ENCODE measurements around the gene LRRC1.

The LRRC1 gene

GRCh38 chr6:53815381-53816119 is 20.7 kb downstream of the LRRC1 start:
- no peak for DNase-seq (ENCODE audit: low read depth)

DNA sequence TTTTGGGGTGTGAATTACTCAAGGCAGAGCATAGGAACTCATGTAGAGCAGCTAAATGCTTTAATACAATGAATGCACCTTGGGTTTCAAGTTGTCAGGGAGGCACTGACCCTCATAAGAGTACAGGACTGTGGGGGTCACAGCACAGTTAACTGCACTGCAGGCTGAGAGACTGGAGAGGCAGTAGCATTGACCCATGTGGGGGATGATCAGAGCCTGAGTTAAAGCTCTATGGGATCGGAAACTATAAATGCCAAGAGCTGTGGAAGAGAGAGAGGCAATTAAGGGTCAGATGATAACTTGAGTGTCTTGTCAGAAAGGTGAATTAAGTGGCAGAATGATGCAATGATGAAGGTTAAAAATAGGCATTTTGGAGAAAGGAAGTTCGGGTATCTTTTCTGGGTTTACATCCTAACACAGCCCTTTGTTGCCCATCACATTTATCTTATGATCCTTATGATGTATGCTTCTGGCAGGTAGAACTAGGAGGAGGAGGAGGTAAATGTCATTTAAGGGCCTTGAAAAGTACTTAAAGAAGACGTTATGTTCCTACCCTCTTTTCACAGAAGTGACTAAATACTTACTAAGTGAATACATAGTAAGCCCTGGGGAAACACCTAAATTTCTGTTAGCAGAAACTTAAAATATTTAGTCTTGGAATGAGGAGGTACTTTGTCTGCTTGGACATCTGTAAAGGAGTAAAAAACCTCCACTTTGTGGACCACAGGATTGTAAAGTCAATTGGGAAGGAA is 24.2 kb downstream of the LRRC1 start:
- no peak for DNase-seq (ENCODE audit: low read depth)

GRCh38 chr6:53822401-53823125 is 27.8 kb downstream of the LRRC1 start:
- DNase-seq (ENCODE audit: low read depth) = no peak

DNA sequence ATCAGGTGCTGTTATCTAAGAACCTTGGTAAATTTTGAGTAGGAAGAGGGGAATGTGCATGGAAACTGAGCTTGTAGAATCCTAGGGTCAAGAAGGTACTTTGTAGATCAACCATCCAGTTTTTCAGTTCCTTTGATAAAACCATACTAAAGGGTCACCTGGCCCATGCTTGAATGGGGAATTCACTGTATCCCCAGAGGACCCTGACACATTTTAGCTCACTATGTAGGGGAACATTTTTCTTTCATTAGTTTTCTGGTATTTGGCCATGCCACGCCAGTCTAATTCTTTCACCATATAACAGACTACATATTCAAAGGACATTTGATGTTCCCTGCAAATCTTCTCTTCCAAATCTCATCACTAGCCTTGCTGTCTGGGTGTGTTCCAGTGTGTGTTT is 29.9 kb downstream of the LRRC1 start:
- no peak for DNase-seq (ENCODE audit: low read depth)

DNA sequence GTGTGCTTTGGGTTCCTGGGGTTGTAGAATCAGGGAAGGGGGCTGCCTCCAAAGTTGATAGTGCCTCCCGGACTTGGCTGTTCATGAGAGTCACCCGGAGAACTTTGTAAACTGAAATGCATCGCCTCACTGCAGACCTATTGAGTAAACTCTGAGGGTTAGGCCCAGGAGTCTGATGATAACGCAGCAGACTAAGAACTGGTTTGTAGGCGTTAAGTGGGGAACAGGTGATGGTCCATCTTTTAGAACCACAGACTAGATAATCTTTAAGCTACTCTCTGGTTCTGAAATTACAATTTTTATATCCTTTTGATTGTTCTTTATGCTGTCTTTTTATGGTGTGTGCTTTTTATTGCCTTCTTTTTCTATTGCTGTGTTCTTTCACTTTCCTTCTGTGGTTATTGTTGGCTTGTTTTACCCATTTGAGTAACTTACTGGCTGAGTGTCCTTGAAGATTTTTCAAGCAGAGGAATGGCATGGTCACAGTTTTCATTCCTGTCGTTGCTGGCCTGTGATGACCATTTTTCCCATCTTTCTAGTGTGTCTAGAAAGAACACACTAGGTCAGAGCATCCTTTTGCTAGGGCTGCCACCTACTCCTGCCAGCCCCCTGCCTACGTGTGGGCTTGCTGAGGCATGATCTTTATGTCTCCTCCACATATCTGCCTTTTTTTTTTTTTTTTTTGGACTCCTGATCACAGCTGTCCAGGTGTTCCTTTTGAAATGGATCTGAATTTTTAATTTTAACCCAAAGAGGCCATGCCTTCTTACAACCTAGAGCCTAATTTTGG is 30.9 kb downstream of the LRRC1 start:
- DNase-seq (ENCODE audit: low read depth) = no peak

GRCh38 chr6:53827531-53827930 is 32.7 kb downstream of the LRRC1 start:
- DNase-seq (ENCODE audit: low read depth) = no peak

DNA sequence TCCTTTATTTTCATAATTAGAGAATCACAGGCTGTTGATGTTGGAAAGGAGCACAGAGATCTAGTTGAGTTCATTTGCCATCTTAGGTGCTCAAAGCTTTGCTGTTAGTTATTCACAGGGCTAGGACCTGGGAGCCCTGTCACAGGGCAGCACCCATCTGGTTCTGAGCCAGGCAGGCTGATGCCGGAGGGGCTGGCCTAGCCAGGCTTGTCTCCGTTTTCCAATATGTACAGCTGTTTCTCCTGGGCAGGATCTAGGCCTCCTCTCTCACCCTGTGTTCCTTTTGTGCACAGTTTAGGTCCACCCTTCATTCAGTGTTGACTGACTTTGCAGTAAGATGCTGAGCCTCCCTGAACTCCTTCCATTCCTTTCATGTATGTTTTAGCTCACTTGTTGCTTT is 33.4 kb downstream of the LRRC1 start:
- DNase-seq (ENCODE audit: low read depth) = no peak

DNA sequence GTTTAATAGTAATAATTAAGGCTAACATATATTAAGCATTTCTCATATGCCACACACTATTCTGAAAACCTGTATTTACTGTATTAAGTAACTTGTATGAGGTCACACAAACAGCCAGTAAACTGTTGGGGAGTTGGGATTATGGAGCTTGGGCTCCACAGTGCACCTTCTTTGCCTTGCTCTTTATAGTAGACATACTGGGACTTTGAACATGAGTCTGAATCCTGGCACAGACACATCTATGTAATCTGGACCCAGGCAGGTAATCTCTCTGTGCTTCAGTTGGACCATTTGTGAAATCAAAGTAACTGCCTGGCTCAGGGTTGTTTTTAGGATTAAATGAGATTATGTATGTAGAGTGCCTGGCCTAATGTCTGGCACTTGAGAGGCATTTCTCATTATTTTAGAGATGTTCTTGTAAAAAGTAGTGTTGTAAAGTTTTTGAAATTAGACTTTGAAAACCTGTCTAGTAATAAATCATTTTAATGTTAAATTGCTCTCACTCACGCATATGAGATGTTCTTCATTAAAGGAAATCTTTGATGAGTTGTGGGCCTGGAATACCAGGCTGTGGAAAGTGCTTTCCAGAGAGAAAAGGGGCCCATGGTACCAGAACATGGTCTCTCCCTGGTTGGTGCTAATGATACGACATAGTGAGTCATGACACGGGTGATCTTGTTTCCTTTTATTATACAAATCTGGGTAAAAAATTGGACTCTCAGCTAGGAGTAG is 34.3 kb downstream of the LRRC1 start:
- DNase-seq (ENCODE audit: low read depth) = no peak

- no peak for DNase-seq (ENCODE audit: low read depth)
Measured at GRCh38 chr6:53829698-53830221, 35.0 kb downstream of the LRRC1 start.

DNA sequence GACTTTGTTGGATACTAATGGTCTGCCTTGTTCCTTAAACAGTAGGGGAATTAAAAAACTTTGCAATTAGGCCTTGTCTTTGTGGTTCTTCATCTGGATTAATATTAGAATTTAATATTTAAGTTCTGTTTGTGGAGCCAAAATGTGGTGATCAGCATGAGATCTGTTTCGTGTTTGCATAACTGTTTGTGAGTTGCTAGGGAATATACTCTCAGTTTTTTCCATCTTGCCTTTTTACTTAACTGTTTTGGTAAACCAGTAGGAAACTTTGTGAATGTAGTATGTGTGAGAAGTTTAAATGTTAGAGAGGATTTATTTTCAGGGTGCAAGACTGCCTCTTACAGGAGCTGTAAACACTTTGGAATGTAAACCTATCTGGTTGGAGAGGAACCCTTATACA is 35.6 kb downstream of the LRRC1 start:
- DNase-seq (ENCODE audit: low read depth) = no peak

GRCh38 chr6:53831081-53831869 is 36.5 kb downstream of the LRRC1 start:
- no peak for DNase-seq (ENCODE audit: low read depth)

DNA sequence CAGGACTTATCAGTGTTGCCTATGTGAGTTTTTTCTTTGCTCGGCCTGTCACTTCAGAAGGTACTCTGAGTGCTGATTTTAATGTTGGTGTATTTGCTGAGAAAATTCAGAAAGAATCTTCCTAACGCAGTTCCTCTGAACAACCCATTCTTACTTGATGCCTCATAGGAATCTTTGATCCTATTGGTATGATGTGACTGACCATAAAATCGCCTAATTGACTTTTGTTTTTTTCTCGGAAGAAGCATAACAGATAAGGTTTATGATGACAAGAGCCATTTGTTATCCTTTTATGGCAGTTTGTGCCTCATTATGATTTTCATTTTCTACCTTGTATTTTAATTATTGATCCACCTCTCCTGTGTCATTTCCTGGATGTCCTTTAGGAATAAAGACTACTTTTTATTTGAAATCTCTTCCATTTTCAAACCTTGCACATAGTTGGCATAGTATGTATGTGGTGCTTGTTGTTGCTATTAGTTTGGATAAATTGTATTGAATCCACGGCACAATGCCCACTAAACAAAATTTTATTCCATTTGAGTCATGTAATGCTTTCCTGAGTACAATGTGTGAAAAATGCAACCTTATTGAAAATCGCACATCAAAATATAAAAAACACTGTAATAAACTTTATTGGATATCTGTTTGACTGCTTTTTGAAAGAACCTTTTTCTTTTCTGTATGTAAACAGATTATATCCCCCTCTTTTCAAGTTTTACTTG is 37.3 kb downstream of the LRRC1 start:
- DNase-seq (ENCODE audit: low read depth) = no peak

DNA sequence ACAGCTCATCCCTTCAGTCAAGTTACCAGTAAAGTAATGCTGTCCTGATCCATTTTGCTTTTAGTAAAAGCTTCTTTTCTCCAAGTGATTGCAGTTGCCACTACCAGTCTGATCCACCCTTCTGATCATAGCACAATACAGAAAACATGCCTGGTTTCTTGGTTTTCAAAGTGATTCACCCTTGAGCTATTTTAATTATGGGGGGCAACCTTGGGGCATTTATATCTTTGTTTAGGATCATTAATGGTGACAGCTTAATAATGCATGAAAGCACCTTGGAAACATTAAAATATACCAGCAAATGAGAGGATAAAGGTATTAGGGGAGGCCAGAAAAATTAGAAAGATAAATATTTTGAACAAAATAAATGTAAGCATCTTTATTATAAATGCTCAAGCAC is 38.4 kb downstream of the LRRC1 start:
- no peak for DNase-seq (ENCODE audit: low read depth)

DNA sequence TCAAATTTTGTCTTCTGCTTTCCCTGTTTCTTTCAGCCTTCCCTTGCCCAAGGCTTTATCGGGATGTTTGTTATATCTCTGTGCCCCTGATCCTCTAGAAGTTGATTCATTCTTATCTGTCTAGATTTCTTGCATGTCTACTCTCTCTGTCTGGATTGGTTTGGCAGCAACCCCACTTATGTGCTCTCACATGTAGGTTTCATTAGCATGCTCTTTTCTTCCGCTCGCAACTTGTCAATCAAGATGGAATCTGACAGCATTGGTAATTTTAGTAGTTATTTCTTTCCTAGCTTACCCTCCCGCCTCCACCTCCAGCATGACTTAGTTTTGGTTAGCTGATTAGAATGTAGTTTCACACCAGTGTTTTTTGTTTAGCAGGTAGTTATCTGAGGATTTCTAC is 39.3 kb downstream of the LRRC1 start:
- DNase-seq (ENCODE audit: low read depth) = no peak

DNA sequence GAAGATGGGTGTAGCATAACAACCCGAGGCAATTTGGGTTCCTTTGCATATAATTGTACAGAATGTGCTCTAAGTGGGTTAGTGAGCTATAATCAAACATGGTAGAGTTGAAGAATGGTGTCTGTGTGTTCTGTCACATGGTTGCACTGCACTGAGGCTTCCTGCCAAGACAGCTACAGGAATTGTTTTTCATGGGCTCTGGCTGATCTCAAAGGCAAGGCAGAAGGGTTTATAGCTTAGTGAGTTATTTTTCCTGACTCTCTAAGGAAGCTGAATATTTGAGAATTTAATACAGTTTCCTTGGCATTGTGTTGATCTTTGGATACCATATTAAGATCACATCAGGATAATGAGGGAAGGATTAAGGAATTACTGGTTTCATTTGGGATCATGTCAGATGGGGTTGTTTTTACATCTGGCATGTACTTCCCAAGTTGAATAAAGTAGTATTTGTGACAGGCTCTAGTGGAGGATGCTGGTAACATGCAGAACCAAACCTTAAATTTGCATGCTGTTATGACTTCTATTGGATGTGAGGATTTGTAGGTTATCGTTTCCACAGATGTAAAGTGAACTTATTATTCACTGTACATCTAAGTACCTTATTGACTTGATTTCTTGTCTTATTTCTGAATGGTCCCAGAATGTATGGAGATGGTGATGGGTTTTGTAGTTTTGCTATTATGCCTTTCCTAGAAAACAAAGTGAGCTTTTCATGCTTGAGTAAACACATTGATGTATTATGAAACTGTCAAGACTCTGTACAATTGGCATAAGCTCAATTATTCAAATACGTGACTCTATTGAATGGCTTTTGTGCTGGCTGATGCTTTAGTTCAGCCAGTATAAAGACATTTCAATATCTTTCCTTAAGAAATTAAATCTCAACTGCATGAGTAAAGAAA is 43.3 kb downstream of the LRRC1 start:
- no peak for DNase-seq (ENCODE audit: low read depth)

DNA sequence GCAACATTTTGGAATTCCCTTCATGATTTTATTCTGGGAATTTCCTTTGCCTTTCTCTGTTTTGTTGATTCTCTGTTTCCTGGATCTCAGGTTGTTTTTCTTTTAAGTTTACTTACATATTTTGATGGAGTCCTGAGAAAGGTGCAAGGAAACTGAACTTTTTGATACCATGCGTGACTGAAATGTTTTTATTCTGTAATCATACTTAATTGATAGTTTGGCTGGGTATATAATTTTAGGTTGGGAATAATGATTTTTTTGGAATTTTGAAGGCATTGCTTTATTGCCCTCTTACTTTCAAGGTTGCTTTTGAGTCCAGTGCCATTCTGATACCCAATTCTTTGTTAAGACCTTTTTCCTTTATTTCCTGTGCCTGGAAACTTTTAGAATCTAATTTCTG is 45.2 kb downstream of the LRRC1 start:
- DNase-seq (ENCODE audit: low read depth) = no peak

- DNase-seq (ENCODE audit: low read depth) = no peak
Measured at GRCh38 chr6:53845280-53846195, 50.7 kb downstream of the LRRC1 start.

- DNase-seq (ENCODE audit: low read depth) = no peak
Measured at GRCh38 chr6:53846250-53846649, 51.4 kb downstream of the LRRC1 start.
